GM23248 (cell line): ENCODE measurements around the gene CTF1.

Source experiments
- EZH2 ChIP-seq: fragments of 200-600 bp; sonication (generic); IDR thresholded peaks from 2 replicates; pipeline ENCODE4 v1.6.1; 2018; ENCODE audit warnings: antibody characterized with exemption, mild to moderate bottlenecking; ENCODE audit not compliant: insufficient read depth, poor library complexity, severe bottlenecking
- EZH2phosphoT487 ChIP-seq: fragments of 200-600 bp; sonication (generic); IDR thresholded peaks from 2 replicates; pipeline ENCODE4 v1.6.1; 2018; ENCODE audit warnings: antibody characterized with exemption, moderate library complexity, mild to moderate bottlenecking, low read depth; ENCODE audit not compliant: insufficient read depth

DNA sequence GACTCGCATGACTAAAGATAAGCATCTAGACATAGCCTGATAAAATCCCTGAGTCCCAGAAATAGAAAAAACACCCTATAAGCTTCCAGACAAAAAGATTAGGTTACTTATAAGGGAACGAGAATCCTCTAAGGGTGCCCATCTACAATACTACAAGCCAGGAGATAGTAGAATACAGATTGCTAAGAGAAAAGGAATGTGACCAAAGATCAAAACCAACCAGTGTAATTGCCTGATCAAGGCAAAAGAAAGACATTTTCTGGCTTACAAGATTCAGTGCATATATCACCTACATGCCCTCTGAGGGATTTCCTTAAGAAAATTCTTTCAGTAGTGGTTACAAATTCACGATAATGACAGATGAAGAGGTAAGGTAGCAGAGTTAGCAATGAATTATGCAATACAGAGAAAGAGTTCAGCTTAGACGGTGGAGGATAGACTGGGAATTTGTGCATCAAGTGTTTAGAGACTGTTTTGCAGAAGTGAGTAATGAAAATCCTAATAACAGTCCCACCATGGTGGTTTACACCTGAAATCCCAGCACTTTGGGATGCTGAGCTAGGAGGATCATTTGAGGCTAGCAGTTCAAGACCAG, 37.5 kb upstream of the CTF1 start:
- TF ChIP-seq EZH2 (no peak), EZH2phosphoT487 (no peak)
